DMS53 (cell line): ENCODE results near the gene TRRAP.

Experiments used
- DNase-seq: peaks from one replicate; lab custom pipeline; 2025; lab: John Stamatoyannopoulos, UW

The TRRAP gene

GRCh38 chr7:98900815-98901214 is 22.5 kb downstream of the TRRAP start:
- no peak for DNase-seq

DNA sequence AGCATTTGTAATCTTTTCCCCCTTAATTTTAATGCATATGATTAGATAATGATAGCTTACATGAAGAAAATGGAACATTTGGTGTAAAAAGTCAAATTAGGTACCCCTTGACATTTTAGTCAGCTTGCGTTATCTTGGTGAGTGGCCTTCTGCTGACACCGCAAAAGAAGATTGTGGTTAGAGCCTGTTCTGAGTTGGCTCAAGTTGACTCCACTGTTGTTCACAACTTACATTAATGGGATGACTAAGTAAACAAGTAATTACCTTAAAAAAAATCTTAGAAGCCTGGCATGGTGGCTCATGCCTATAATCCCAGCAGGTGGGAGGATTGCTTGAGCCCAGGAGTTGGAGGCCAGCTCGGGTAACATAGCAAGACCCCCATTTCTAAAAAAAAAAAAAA is 24.2 kb downstream of the TRRAP start:
- DNase-seq: no peak

DNA sequence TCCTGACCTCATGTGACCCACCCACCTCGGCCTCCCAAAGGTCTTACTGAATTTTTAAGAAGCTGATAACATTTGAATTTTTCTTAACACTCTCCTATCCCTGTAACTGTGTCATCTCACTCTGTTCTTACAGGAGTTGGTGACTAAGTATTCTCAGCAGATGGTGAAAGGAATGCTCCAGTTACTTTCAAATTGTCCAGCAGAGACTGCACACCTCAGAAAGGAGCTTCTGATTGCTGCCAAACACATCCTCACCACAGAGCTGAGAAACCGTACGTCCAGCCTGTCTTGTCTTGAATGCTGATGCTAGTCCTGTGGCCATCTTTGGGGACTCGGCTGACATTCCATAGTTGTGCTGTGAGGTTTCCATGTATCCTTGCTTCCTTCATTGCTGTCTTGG is 24.9 kb downstream of the TRRAP start:
- DNase-seq: no peak

GRCh38 chr7:98907570-98907969 is 29.2 kb downstream of the TRRAP start:
- no peak for DNase-seq

- DNase-seq: no peak
These were observed 30.3 kb downstream of the TRRAP start for GRCh38 chr7:98908585-98908984.

- DNase-seq: no peak
These were observed 31.2 kb downstream of the TRRAP start for GRCh38 chr7:98909487-98909886.

GRCh38 chr7:98910427-98910826 is 32.1 kb downstream of the TRRAP start:
- no peak for DNase-seq

DNA sequence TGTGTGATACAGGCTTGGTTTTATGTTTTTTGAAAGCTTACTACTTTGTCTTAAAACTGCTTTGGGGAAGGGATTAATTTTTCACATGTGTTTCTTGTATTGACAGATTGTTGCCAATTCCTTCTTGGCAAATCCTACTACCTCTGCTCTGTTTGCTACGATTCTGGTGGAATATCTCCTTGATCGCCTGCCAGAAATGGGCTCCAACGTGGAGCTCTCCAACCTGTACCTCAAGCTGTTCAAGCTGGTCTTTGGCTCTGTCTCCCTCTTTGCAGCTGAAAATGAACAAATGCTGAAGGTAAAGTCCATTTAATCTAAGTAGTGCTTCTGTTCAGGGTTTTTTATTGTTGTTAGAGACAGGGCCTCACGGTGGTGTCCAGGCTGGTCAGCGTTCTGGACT is 33.6 kb downstream of the TRRAP start:
- no peak for DNase-seq

- DNase-seq: no peak
These were observed 34.7 kb downstream of the TRRAP start for GRCh38 chr7:98913026-98913425.

DNA sequence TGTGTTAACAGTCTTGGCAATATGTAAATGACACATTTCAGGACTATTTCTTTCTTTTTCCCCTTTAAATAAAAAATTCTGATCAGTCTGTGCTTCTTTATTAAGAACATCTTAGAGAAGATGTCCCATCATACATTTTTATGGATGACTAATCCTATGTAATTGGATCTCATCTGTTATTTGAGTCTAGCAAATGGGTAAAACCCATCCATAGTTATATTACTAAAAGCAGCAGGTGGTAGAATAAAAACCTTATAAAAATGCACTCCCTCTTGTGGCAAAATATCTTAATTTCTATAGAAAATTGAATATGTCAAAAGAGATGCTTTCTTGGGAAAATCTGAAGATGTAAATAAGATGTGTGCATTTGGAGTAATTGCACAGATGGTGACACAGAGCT is 35.3 kb downstream of the TRRAP start:
- no peak for DNase-seq

DNA sequence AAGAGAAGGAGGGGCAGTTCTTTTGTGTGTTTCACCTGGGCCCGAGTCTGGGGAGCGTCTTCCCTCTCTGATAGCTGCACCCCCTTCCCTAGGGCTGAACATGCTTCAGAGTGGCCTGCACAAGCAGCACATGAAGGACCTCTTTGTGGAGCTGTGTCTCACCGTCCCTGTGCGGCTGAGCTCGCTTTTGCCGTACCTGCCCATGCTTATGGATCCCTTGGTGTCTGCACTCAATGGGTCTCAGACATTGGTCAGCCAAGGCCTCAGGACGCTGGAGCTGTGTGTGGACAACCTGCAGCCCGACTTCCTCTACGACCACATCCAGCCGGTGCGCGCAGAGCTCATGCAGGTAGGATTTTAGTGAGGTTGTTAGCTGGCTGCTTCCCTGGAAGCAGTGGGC is 39.0 kb downstream of the TRRAP start:
- DNase-seq: no peak

- peak; percentile 44 for DNase-seq
These were observed 43.5 kb downstream of the TRRAP start for GRCh38 chr7:98921608-98922372.

DNA sequence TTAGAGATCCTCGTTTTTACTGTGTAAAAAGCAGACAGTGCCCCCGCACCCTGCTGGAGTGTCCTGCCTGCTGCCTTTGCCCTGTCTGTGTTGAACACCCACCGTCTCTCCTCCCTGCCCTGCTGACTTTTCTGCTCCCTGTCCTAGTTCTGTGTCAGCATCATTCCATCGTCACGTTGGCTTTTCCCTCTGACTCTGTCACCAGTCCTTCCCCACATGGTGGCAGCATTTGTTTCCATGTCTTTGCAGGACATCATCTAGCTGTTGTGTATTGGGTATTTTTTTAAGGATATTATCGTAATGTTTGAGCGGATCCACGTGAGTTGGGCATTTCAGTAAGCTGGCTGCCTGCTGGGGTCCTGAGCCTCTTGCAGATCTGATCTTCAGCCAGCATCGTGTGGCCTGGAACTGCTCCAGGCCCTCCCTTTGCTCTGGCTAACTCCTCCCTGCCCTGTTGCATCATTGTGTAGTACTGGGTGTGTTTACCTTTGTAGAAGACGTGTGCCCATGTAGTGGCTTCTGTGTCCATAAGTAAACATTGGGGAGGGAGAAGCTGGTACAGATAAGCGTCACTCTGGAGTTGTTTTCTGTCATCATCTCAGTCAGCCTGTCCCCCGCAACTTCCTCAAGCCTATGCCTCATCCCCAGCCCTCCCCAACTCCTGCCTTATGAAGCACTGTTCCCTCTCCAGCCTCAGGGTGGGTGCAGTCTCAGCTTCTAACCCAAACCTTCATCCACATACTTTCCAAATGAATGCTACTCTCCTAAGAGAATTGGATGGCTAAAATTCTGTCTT is 44.3 kb downstream of the TRRAP start:
- DNase-seq: peak; percentile 95

- no peak for DNase-seq
These were observed 45.2 kb downstream of the TRRAP start for GRCh38 chr7:98923512-98923911.

DNA sequence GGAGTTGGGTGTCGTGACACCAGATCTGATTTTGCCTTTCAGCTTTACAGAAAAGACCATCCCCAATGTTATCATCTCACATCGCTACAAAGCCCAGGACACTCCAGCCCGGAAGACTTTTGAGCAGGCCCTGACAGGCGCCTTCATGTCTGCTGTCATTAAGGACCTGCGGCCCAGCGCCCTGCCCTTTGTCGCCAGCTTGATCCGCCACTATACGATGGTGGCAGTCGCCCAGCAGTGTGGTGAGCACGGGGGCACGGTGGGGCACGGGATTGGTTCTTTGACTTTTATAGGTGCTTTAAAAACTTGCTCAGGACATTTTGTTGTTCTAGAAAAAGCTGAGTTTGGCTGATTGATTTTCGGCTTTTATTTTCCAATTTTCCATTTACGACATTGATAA is 48.8 kb downstream of the TRRAP start:
- DNase-seq: no peak

DNA sequence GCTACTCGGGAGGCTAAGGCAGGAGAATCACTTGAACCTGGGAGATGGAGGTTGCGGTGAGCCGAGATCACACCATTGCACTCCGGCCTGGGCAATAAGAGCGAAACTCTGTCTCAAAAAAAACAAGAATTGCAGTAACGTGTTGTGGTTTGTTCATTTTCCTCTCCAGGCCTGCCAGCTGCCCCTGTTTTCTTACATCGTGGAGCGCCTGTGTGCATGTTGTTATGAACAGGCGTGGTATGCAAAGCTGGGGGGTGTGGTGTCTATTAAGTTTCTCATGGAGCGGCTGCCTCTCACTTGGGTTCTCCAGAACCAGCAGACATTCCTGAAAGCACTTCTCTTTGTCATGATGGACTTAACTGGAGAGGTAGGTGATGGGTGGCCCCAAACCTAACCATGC is 52.1 kb downstream of the TRRAP start:
- no peak for DNase-seq

- no peak for DNase-seq
These were observed 52.6 kb downstream of the TRRAP start for GRCh38 chr7:98930921-98931320.

- DNase-seq: no peak
These were observed 55.0 kb downstream of the TRRAP start for GRCh38 chr7:98933321-98933720.

- DNase-seq: no peak
These were observed 55.9 kb downstream of the TRRAP start for GRCh38 chr7:98934267-98934666.

GRCh38 chr7:98935811-98936210 is 57.5 kb downstream of the TRRAP start:
- no peak for DNase-seq

DNA sequence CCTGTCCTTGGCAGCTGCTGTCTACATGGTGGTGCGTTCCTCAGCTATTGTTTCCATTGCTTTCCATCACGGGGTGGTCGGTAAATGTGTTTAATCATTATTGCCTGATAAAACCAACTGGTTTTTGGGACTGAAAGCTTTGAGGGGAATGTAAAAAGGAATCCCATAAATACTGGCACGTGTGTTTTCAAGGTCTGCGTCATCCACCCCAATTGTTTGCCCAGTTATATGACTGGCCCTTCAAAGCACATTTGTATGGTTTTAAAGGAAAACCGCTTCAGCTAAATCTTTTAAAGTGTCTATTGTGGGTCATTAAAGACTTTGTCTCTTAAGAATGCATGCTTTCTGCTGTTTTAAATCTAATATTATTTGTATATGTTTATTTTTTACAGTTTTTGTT is 65.0 kb downstream of the TRRAP start:
- no peak for DNase-seq

DNA sequence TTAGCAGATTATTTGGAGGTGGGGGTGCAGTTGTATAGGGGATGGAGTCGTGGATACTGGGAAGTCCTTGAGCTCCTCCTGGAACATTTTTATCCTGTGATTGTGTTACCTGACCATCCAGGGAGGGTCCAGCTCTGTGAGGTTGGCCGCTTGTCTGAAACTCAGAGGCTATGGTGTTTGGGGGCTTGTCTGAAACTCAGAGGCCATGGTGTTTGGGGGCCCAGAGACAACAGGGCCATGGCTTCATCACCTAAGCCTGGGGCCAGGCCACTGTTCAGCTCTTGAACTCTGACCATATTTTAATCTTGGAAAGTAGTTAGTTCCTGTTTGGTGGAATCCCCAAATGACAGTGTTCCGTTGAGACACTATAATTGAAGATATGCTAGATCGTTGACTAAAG is 66.1 kb downstream of the TRRAP start:
- no peak for DNase-seq

GRCh38 chr7:98945852-98946251 is 67.5 kb downstream of the TRRAP start:
- no peak for DNase-seq

GRCh38 chr7:98946389-98946788 is 68.1 kb downstream of the TRRAP start:
- DNase-seq: no peak
